SW480 (cell line): ENCODE results near the gene PTDSS2.

Experiments
- DNase-seq: peaks from one replicate; pipeline ENCODE4 v3.0.0-alpha.2; 2016; ENCODE audit warnings: low spot score

Gene PTDSS2

DNA sequence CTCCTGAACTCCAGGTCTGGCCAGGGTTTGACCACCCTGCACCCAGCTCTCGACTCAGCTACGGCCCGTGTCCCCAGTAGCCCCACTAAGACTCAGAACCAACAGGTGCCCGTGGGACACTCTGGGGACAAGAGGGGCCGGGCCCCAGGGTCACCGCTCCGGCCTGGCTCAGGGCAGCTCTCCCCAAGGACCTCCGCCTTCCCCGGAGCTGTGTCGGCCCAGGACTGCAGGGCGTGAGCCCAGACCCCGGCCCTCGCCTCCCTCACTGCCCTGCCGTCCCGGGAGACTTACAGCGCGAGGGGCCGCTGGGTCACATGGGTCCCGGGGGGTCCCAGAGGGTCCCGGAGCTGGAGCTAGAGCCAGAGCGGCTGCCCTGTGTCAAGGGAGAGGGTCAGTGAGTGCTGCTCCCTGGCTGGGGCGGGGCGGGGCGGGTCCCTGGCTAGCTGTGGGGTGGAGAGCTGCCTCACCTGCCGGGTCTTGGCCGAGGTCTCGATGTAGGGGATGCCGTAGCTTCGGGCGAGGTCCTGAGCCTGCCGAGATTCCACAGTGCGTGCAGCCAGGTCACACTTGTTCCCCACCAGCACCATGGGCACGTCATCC is 83.0 kb downstream of the PTDSS2 start:
- no peak for DNase-seq

GRCh38 chr11:533586-534395 is 83.7 kb downstream of the PTDSS2 start:
- no peak for DNase-seq

- DNase-seq: no peak
These were observed 84.5 kb downstream of the PTDSS2 start for GRCh38 chr11:534396-535209.

GRCh38 chr11:535210-535518 is 85.1 kb downstream of the PTDSS2 start:
- DNase-seq: no peak

GRCh38 chr11:535519-536454 is 85.7 kb downstream of the PTDSS2 start, which contains the start of gene HRAS:
Gene HRAS, minus strand, starts transcription at chr11:535576.
- peak; percentile 89 for DNase-seq

DNA sequence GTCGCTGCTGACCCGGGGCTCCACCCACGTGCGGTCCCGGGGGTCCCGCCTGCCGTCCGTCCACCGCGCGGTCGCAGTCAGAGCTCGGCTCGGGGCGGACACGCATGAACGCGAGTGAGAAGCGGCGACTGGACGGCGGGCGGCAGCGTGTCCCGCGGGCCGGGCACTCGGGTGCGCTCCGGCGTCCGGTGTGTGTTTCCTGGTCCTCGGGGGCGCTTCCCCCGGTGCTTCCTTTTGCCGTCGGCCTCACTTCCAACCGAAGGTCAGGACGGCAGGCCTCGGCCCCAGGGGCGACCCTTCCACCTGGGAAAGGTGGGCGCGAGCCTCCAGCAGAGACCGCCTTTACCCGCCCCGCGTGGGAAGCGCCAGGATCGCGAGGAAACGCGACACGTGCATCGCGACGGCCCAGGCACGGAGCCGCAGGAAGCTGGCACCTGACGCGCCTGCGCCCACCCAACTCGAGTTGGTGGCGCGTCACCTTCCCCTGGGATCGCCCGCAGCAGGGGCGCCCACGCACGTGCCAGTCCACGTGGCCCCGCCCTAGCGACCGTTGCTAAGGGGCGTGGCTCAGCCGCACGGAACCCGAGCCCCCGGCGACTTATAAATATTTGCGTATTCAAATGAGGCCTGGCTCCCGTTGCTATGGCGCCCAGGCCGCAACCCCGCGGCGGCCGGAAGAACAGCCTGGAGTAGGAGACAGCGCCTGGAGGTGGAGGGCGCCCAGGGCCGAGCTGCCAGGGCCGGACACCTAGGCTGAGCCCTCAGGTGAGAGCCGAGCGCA is 87.0 kb downstream of the PTDSS2 start, which contains the start of gene LRRC56:
TSS of gene LRRC56 (plus strand) at position 687 of the 781 bp plus-strand sequence. CDS start 3,158 bp downstream, outside the sequence.
- peak; percentile 93 for DNase-seq

GRCh38 chr11:537622-538430 is 87.7 kb downstream of the PTDSS2 start:
- DNase-seq: no peak

DNA sequence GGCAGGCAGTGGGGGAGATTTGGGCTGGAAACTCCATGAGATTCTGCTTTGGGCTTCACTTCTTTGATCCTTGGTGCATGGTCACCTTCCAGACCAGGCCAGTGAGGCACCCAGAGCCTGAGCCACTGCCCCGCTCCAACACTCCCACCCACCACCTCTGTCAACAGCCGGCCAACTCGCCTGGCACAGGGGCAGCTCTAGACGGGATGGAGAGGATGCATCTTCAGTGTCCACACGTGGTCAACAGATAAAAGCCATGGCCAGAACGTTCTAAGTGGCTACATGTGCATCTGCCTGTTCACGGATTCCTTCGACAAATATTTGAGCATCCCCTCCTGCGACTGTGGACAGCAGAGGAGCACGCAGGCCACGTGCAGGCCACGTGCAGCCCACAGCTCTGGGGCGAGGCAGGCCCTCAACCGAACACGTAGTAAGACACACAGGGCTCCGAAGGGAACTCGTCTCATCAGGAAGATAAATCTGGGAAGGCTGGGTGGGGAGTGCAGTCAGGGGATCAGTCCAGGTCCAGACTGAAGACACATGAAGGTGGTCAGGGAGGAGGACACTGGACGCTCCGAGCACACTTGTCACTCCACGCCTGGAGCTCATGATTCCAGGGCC is 88.5 kb downstream of the PTDSS2 start:
- no peak for DNase-seq

GRCh38 chr11:539971-540481 is 89.9 kb downstream of the PTDSS2 start:
- no peak for DNase-seq
